Fibroblast of lung (primary cell): Measurements from ENCODE around the gene SLC6A9.

Source experiments
- EZH2 ChIP-seq: IDR thresholded peaks from 2 replicates; pipeline ENCODE4 v1.5.1; 2012; ENCODE audit warnings: low read length, control low read depth, mild to moderate bottlenecking; ENCODE audit errors: missing control alignments
- TF ChIP-seq, protein P1 (sequence below), 2 donors: IDR thresholded peaks in 1 of 2; conservative IDR thresholded peaks in 1 of 2; 1 replicate in 1 of 2; 2 replicates in 1 of 2; pipeline ENCODE4 v1.5.1; 2011 to 2012; ENCODE audit warnings: low read length in 2 of 2, control low read depth in 1 of 2, inconsistent platforms in 1 of 2, low read depth in 1 of 2, mild to moderate bottlenecking in 1 of 2

- TF ChIP-seq, protein P1, sequence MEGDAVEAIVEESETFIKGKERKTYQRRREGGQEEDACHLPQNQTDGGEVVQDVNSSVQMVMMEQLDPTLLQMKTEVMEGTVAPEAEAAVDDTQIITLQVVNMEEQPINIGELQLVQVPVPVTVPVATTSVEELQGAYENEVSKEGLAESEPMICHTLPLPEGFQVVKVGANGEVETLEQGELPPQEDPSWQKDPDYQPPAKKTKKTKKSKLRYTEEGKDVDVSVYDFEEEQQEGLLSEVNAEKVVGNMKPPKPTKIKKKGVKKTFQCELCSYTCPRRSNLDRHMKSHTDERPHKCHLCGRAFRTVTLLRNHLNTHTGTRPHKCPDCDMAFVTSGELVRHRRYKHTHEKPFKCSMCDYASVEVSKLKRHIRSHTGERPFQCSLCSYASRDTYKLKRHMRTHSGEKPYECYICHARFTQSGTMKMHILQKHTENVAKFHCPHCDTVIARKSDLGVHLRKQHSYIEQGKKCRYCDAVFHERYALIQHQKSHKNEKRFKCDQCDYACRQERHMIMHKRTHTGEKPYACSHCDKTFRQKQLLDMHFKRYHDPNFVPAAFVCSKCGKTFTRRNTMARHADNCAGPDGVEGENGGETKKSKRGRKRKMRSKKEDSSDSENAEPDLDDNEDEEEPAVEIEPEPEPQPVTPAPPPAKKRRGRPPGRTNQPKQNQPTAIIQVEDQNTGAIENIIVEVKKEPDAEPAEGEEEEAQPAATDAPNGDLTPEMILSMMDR (conservative IDR thresholded peaks at IDR 0.05 in 1 of 2, IDR thresholded peaks at IDR 0.05 in 1 of 2; ENCODE audit: low read depth in 1 of 2, low read length in 2 of 2): peak in 1 of 2 donors; percentile 15
- TF ChIP-seq EZH2: no peak
Measured at GRCh38 chr1:44035726-44036408, 4.6 kb upstream of the SLC6A9 start.
